Aorta (tissue), 5 donors: ENCODE measurements around the gene CEACAM7. TPM values are rescaled to one million over a fixed set of nuclear protein-coding genes. Genes with fewer than 3 reads are reported as not detected.

Experiments
- ATAC-seq: fragments of 200-7000 bp; cut with Tn5 transposase; one replicate; pipeline ENCODE4 v1.9.1; 2022; ENCODE audit warnings: moderate library complexity; ENCODE audit not compliant: low FRiP score
- DNase-seq, 2 donors: peaks; one replicate each; pipeline ENCODE4 v3.0.0-alpha.2; 2020
- H3K27ac ChIP-seq, 2 donors: one replicate each; pipeline ENCODE4 v1.5.1; 2013; ENCODE audit warnings: low read length in 2 of 2, mild to moderate bottlenecking in 2 of 2, moderate library complexity in 2 of 2, control low read depth in 1 of 2, inconsistent platforms in 1 of 2, low read depth in 1 of 2
- H3K27me3 ChIP-seq, 2 donors: one replicate each; pipeline ENCODE4 v1.6.1; 2013; ENCODE audit warnings: control low read depth in 1 of 2, low read length in 1 of 2, mild to moderate bottlenecking in 1 of 2, moderate library complexity in 1 of 2; ENCODE audit not compliant: insufficient read depth in 2 of 2, control insufficient read depth in 1 of 2
- H3K36me3 ChIP-seq, 2 donors: one replicate each; pipeline ENCODE4 v1.6.1; 2013; ENCODE audit warnings: control low read depth in 1 of 2, low read length in 1 of 2, mild to moderate bottlenecking in 1 of 2; ENCODE audit not compliant: insufficient read depth in 2 of 2, control insufficient read depth in 1 of 2
- H3K4me1 ChIP-seq, 2 donors: one replicate each; pipeline ENCODE4 v1.6.1; 2013; ENCODE audit warnings: low read length in 2 of 2, control low read depth in 1 of 2, mild to moderate bottlenecking in 1 of 2, moderate library complexity in 1 of 2; ENCODE audit not compliant: insufficient read depth in 2 of 2, control insufficient read depth in 1 of 2
- H3K4me3 ChIP-seq, 2 donors: one replicate each; pipeline ENCODE4 v1.5.1; 2013; ENCODE audit warnings: low read length in 2 of 2, control low read depth in 1 of 2, mild to moderate bottlenecking in 1 of 2
- H3K9me3 ChIP-seq: one replicate; pipeline ENCODE4 v1.6.1; 2013; ENCODE audit warnings: mild to moderate bottlenecking, low read length; ENCODE audit not compliant: control insufficient read depth
- WGBS, 2 donors: extraction: QIAGEN DNeasy Blood & Tissue Kit; methylation state at CpG; one replicate each; pipeline ENCODE4 v1.1.7; 2013; 5-methylcytosine and 5-hydroxymethylcytosine counted together
- intact Hi-C, 2 donors: fragments of 100-400 bp; cut with DNase I; formaldehyde crosslinking; loops; one replicate each; pipeline versions ENCODE4 v1.14.2 to v1.15.0; 2022
- polyA plus RNA-seq, 2 donors: library from polyadenylated mRNA; stranded (reverse); fragments of 200-250 nt; gene quantifications; one replicate each; pipeline ENCODE4 v1.2.3, GENCODE V29; 2013
- total RNA-seq, 2 donors: library from RNA; stranded (reverse); fragmentation: NEBNext Ultra II Directional; extraction: Animal tissue kit (Norgen Biotek cat#: 25700); gene quantifications; one replicate each; pipeline ENCODE4 v1.2.1, GENCODE V29; 2021
- donor health status: healthy with polysubstance abuse.
- donor health status: Bipolar disorder and iron deficiency.
- donor health status: DM: no; HTN: no; CAD: no.
- donor health status: DM: no; HTN: no; CAD: no.
- donor health status: DM: yes; HTN: yes; CAD: no.

Gene CEACAM7
- total and polyA plus RNA-seq, 4 donors = 0.26 to 7.4 (median 0.61) TPM; not detected in 1

- no peaks in the 10 kb centered on the region for H3K9me3 ChIP-seq
- no peak for ATAC-seq
Measured at GRCh38 chr19:41624937-41625336, 63.1 kb downstream of the CEACAM7 start.

GRCh38 chr19:41624515-41624914 is 63.6 kb downstream of the CEACAM7 start:
- intact Hi-C loops = no loop called here
- DNase-seq = peak in 1 of 2 donors; percentile 61
- no peak for ATAC-seq
- no peak overlapping the region for H3K27ac ChIP-seq
- no peaks in the 10 kb centered on the region for H3K27me3 ChIP-seq
- no peaks in the 10 kb centered on the region for H3K4me1 ChIP-seq
- H3K36me3 ChIP-seq = no peaks in the 10 kb centered on the region
- H3K9me3 ChIP-seq = no peaks in the 10 kb centered on the region
- WGBS, 2 donors = 63 to 76% methylated on average over 7 of the region's 7 CpGs
- H3K4me3 ChIP-seq = no peak overlapping the region

More at GRCh38 chr19:41624937-41625336, 63.1 kb downstream of the CEACAM7 start:
- DNase-seq = peak in 1 of 2 donors; percentile 57
- no peaks in the 10 kb centered on the region for H3K4me1 ChIP-seq
- H3K36me3 ChIP-seq = no peaks in the 10 kb centered on the region
- no peak overlapping the region for H3K27ac ChIP-seq
- intact Hi-C loops = no loop called here
- H3K27me3 ChIP-seq = no peaks in the 10 kb centered on the region
- no peak overlapping the region for H3K4me3 ChIP-seq
- WGBS, 2 donors = 49 to 51% methylated on average over 4 of the region's 4 CpGs

GRCh38 chr19:41623360-41623759 is 64.7 kb downstream of the CEACAM7 start:
- ATAC-seq (no peak), DNase-seq (no peak)
- H3K27ac ChIP-seq = no peak overlapping the region
- H3K9me3 ChIP-seq = no peaks in the 10 kb centered on the region
- 59% methylated on average over 4 of the region's 4 CpGs for WGBS, 2 donors
- H3K4me3 ChIP-seq = no peak overlapping the region
- no peaks in the 10 kb centered on the region for H3K27me3 ChIP-seq
- no peaks in the 10 kb centered on the region for H3K4me1 ChIP-seq
- intact Hi-C loops = no loop called here
- no peaks in the 10 kb centered on the region for H3K36me3 ChIP-seq

Other genes with a start within 250 kb of the CEACAM7 start
- 10 to 100 TPM; 28.3 to 31.5 TPM for gene DMAC2, start 248.4 kb downstream of the CEACAM7 start, total RNA-seq
- 10 to 100 TPM; 32.0 to 41.6 TPM for gene DMAC2, start 248.4 kb downstream of the CEACAM7 start, polyA plus RNA-seq
- gene ERICH4, start 245.1 kb downstream of the CEACAM7 start, total RNA-seq = not detected
- 10 to 100 TPM in 1 of 2 donors, not detected in 1; 13.4 TPM for gene ERICH4, start 245.1 kb downstream of the CEACAM7 start, polyA plus RNA-seq
- gene CEACAM21, start 112.1 kb downstream of the CEACAM7 start, total RNA-seq = 1 to 10 TPM; 1.6 to 3.1 TPM
- under 1 TPM in 1 of 2 donors, not detected in 1; 0.38 TPM for gene CEACAM21, start 112.1 kb downstream of the CEACAM7 start, polyA plus RNA-seq
- 1 to 10 TPM in 1 of 2 donors, under 1 TPM in 1; 0.84 to 1.8 TPM for gene CEACAM4, start 61.2 kb downstream of the CEACAM7 start, total RNA-seq
- under 1 TPM in 1 of 2 donors, not detected in 1; 0.51 TPM for gene CEACAM4, start 61.2 kb downstream of the CEACAM7 start, polyA plus RNA-seq
- 1 to 10 TPM in 1 of 2 donors, under 1 TPM in 1; 0.30 to 1.0 TPM for gene CEACAM5, start 20.4 kb upstream of the CEACAM7 start, total RNA-seq
- gene CEACAM5, start 20.4 kb upstream of the CEACAM7 start, polyA plus RNA-seq = 1 to 10 TPM in 1 of 2 donors, under 1 TPM in 1; 0.67 to 9.4 TPM
- gene CEACAM6, start 67.3 kb upstream of the CEACAM7 start, total RNA-seq = under 1 TPM in 1 of 2 donors, not detected in 1; 0.33 TPM
- gene CEACAM6, start 67.3 kb upstream of the CEACAM7 start, polyA plus RNA-seq = 1 to 10 TPM in 1 of 2 donors, under 1 TPM in 1; 0.33 to 6.5 TPM
- gene CEACAM3, start 108.3 kb upstream of the CEACAM7 start, total RNA-seq = under 1 TPM; 0.39 to 0.99 TPM
- not detected for gene CEACAM3, start 108.3 kb upstream of the CEACAM7 start, polyA plus RNA-seq
- gene LYPD4, start 156.4 kb upstream of the CEACAM7 start, total RNA-seq = not detected
- not detected for gene LYPD4, start 156.4 kb upstream of the CEACAM7 start, polyA plus RNA-seq
- gene DMRTC2, start 156.8 kb upstream of the CEACAM7 start, total RNA-seq = not detected
- not detected for gene DMRTC2, start 156.8 kb upstream of the CEACAM7 start, polyA plus RNA-seq
- 1,000 to 10,000 TPM; 1,062 to 1,150 TPM for gene RPS19, start 172.0 kb upstream of the CEACAM7 start, total RNA-seq
- 1,000 to 10,000 TPM; 2,268 to 2,335 TPM for gene RPS19, start 172.0 kb upstream of the CEACAM7 start, polyA plus RNA-seq
- gene CD79A, start 189.0 kb upstream of the CEACAM7 start, total RNA-seq = 1 to 10 TPM in 1 of 2 donors, under 1 TPM in 1; 0.96 to 1.3 TPM
- under 1 TPM; 0.49 to 0.63 TPM for gene CD79A, start 189.0 kb upstream of the CEACAM7 start, polyA plus RNA-seq
- 100 to 1,000 TPM in 1 of 2 donors, 10 to 100 TPM in 1; 95.5 to 137 TPM for gene ARHGEF1, start 194.9 kb upstream of the CEACAM7 start, total RNA-seq
- gene ARHGEF1, start 194.9 kb upstream of the CEACAM7 start, polyA plus RNA-seq = 100 to 1,000 TPM in 1 of 2 donors, 10 to 100 TPM in 1; 29.8 to 163 TPM
- gene ERFL, start 240.2 kb upstream of the CEACAM7 start, total RNA-seq = under 1 TPM; 0.51 to 0.81 TPM
- under 1 TPM in 1 of 2 donors, not detected in 1; 0.46 TPM for gene ERFL, start 240.2 kb upstream of the CEACAM7 start, polyA plus RNA-seq